Aorta (tissue), 5 donors: ENCODE results near the gene TRPC6. TPM values are rescaled to one million over a fixed set of nuclear protein-coding genes. Genes with fewer than 3 reads are reported as not detected.
"Not testable (repeated sequence)": the region's sequence is repeated elsewhere in the genome, so short reads cannot be mapped to it uniquely, and the experiment has no call there.

Experiments
- ATAC-seq: fragments of 200-7000 bp; cut with Tn5 transposase; one replicate; pipeline ENCODE4 v1.9.1; 2022; ENCODE audit warnings: moderate library complexity; ENCODE audit not compliant: low FRiP score
- DNase-seq, 2 donors: peaks; one replicate each; pipeline ENCODE4 v3.0.0-alpha.2; 2020
- H3K27ac ChIP-seq, 2 donors: one replicate each; pipeline ENCODE4 v1.5.1; 2013; ENCODE audit warnings: low read length in 2 of 2, mild to moderate bottlenecking in 2 of 2, moderate library complexity in 2 of 2, control low read depth in 1 of 2, inconsistent platforms in 1 of 2, low read depth in 1 of 2
- H3K27me3 ChIP-seq, 2 donors: one replicate each; pipeline ENCODE4 v1.6.1; 2013; ENCODE audit warnings: control low read depth in 1 of 2, low read length in 1 of 2, mild to moderate bottlenecking in 1 of 2, moderate library complexity in 1 of 2; ENCODE audit not compliant: insufficient read depth in 2 of 2, control insufficient read depth in 1 of 2
- H3K36me3 ChIP-seq, 2 donors: one replicate each; pipeline ENCODE4 v1.6.1; 2013; ENCODE audit warnings: control low read depth in 1 of 2, low read length in 1 of 2, mild to moderate bottlenecking in 1 of 2; ENCODE audit not compliant: insufficient read depth in 2 of 2, control insufficient read depth in 1 of 2
- H3K4me1 ChIP-seq, 2 donors: one replicate each; pipeline ENCODE4 v1.6.1; 2013; ENCODE audit warnings: low read length in 2 of 2, control low read depth in 1 of 2, mild to moderate bottlenecking in 1 of 2, moderate library complexity in 1 of 2; ENCODE audit not compliant: insufficient read depth in 2 of 2, control insufficient read depth in 1 of 2
- H3K4me3 ChIP-seq, 2 donors: one replicate each; pipeline ENCODE4 v1.5.1; 2013; ENCODE audit warnings: low read length in 2 of 2, control low read depth in 1 of 2, mild to moderate bottlenecking in 1 of 2
- H3K9me3 ChIP-seq: one replicate; pipeline ENCODE4 v1.6.1; 2013; ENCODE audit warnings: mild to moderate bottlenecking, low read length; ENCODE audit not compliant: control insufficient read depth
- WGBS, 2 donors: extraction: QIAGEN DNeasy Blood & Tissue Kit; methylation state at CpG; one replicate each; pipeline ENCODE4 v1.1.7; 2013; 5-methylcytosine and 5-hydroxymethylcytosine counted together
- intact Hi-C, 2 donors: fragments of 100-400 bp; cut with DNase I; formaldehyde crosslinking; loops; one replicate each; pipeline versions ENCODE4 v1.14.2 to v1.15.0; 2022
- polyA plus RNA-seq, 2 donors: library from polyadenylated mRNA; stranded (reverse); fragments of 200-250 nt; gene quantifications; one replicate each; pipeline ENCODE4 v1.2.3, GENCODE V29; 2013
- total RNA-seq, 2 donors: library from RNA; stranded (reverse); fragmentation: NEBNext Ultra II Directional; extraction: Animal tissue kit (Norgen Biotek cat#: 25700); gene quantifications; one replicate each; pipeline ENCODE4 v1.2.1, GENCODE V29; 2021
- donor health status: healthy with polysubstance abuse.
- donor health status: Bipolar disorder and iron deficiency.
- donor health status: DM: no; HTN: no; CAD: no.
- donor health status: DM: no; HTN: no; CAD: no.
- donor health status: DM: yes; HTN: yes; CAD: no.

The TRPC6 gene
- total and polyA plus RNA-seq, 4 donors = 0.38 to 5.4 (median 3.5) TPM

DNA sequence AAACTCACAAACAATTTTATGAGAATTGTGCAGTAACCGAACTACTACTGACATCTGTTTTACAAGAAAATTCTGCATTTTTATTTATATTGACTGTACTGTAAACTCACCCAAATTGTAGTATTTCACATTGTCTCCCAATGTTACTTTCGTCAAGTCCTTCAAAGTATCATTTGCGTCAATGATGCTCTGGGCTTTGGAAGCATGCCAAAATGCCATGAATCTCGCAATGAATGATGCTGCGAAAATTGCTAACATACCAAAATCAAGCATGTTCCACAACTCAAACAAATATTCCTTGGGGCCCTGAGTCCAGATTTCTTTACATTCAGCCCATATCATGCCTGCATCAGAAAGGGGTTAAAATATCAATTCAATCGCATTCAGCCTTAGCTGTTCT is 107.6 kb downstream of the TRPC6 start:
- Histone ChIP-seq H3K4me3 (no peak overlapping the region), H3K36me3 (no peaks in the 10 kb centered on the region), H3K4me1 (no peaks in the 10 kb centered on the region), H3K9me3 (no peaks in the 10 kb centered on the region), H3K27me3 (no peaks in the 10 kb centered on the region), H3K27ac (no peak overlapping the region)
- 91 to 92% methylated on average over 6 of the region's 6 CpGs for WGBS, 2 donors
- ATAC-seq = no peak
- intact Hi-C loops = no loop called here
- DNase-seq = no peak

DNA sequence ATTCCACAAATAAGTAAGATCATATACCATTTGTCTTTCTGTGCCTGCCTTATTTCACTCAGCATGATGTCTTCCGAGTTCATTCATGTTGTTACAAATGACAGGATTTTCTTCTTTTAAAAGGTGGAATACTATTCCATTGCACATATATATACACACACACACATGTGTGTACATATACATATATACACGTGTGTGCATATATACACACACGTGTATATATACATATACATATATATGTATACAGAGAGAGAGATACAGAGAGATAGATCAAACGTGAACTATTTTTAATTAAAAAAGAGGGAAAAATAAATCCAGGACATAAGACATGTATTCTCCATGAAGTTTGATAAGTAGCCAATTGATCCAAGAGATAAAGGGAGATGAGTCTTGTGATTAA is 108.1 kb downstream of the TRPC6 start:
- DNase-seq (no peak), ATAC-seq (no peak)
- intact Hi-C loops = no loop called here
- no peaks in the 10 kb centered on the region for H3K9me3 ChIP-seq
- no peak overlapping the region for H3K27ac ChIP-seq
- no peaks in the 10 kb centered on the region for H3K4me1 ChIP-seq
- no peaks in the 10 kb centered on the region for H3K27me3 ChIP-seq
- no peak overlapping the region for H3K4me3 ChIP-seq
- H3K36me3 ChIP-seq = no peaks in the 10 kb centered on the region
- 90 to 92% methylated on average over 4 of the region's 4 CpGs for WGBS, 2 donors

DNA sequence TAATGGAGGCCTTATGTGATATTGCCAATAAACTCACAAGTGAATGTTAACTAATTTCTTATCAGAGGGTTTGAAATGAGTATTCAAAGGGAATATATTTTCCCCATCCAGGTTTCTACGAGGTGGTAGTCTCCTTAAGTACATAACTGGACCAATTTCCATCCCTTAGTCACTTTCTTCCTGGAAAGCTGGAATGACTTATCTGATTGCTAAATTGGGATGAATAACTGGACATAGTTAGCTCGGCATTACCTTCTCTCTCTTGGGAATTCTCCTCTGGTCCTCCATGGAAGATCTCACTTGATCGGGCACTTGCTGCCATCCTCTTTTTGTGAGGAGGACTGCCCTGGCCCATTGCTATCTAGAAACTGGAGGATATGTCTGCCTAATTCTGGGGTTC is 109.1 kb downstream of the TRPC6 start:
- Histone ChIP-seq H3K4me1 (no peaks in the 10 kb centered on the region), H3K27me3 (no peaks in the 10 kb centered on the region), H3K36me3 (no peaks in the 10 kb centered on the region), H3K9me3 (no peaks in the 10 kb centered on the region), H3K27ac (no peak overlapping the region), H3K4me3 (no peak overlapping the region)
- ATAC-seq (no peak), DNase-seq (no peak)
- intact Hi-C loops = no loop called here
- WGBS, 2 donors = 79 to 84% methylated on average over 3 of the region's 3 CpGs

DNA sequence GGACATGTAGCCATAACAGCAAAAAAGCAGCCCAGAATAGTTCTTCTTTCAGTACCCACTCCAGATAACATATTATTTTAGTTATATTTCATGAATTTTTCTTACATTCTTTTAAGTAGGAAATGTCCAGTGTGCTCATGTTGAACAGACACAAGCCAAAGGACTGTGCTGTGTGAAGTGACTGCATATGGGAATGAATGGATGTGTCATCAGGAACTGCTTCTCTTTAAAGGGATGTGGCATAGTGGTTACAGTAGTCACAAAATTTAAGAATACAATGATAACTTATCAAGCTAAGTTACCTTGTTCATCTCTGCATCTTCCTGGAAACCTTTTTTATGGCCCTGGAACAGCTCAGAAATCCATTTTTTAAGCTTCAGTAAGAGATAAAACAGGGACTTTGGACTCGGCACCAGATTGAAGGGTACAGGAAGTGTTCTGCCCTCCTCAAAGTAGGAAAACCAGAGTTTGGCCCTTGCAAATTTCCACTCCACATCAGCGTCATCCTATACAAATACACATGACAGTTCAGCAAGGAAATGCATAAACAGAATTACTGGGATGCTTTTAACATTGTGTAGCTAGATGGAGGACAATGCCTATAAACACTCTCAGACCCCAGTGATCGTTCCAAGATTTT is 112.8 kb downstream of the TRPC6 start:
- 56 to 66% methylated on average over 3 of the region's 3 CpGs for WGBS, 2 donors
- no peak for ATAC-seq
- no peaks in the 10 kb centered on the region for H3K36me3 ChIP-seq
- DNase-seq = no peak
- no peaks in the 10 kb centered on the region for H3K27me3 ChIP-seq
- no peak overlapping the region for H3K4me3 ChIP-seq
- no peaks in the 10 kb centered on the region for H3K4me1 ChIP-seq
- intact Hi-C loops = no loop called here
- H3K9me3 ChIP-seq = no peaks in the 10 kb centered on the region
- no peak overlapping the region for H3K27ac ChIP-seq

DNA sequence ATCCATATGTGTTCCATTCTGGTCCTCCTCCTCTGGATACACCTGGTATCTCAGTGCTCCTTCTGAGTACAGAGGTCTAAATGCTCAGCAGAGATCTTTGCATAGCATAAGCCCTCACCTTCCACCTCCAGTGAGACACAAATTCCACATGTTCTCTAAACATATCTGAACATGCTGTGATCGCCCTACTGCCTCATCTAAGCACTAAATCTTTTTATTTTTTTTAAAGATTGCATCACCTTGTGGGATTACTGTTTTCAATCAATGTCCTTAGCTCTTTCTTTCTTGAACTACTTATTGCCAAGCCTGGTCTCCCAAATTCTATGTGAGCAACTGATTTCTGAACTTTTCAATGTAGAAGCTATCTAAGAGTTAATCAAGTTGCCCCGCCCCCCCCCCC is 113.4 kb downstream of the TRPC6 start:
- no peaks in the 10 kb centered on the region for H3K36me3 ChIP-seq
- H3K27me3 ChIP-seq = no peaks in the 10 kb centered on the region
- 59 to 72% methylated on average over 2 of the region's 2 CpGs for WGBS, 2 donors
- no peak overlapping the region for H3K4me3 ChIP-seq
- H3K9me3 ChIP-seq = no peaks in the 10 kb centered on the region
- DNase-seq (no peak), ATAC-seq (no peak)
- no peak overlapping the region for H3K27ac ChIP-seq
- intact Hi-C loops = no loop called here
- H3K4me1 ChIP-seq = no peaks in the 10 kb centered on the region

DNA sequence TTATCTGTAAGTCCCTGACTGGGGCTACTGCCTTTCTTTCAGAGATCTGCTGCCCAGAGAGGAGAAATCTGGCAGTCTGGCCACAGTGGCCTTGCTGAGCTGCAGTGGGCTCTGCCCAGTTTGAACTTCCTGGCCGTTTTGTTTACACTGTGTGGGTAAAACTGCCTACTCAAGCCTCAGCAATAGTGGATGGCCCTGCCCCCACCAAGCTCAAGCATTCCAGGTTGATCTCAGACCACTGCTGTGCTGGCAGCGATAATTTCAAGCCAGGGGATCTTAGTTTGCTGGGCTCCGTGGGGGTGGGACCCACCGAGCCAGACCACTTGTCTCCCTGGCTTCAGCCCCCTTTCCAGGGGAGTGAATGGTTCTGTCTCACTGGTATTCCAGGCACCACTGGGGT is 117.5 kb downstream of the TRPC6 start:
- no peaks in the 10 kb centered on the region for H3K4me1 ChIP-seq
- H3K4me3 ChIP-seq = no peak overlapping the region
- intact Hi-C loops = no loop called here
- no peaks in the 10 kb centered on the region for H3K27me3 ChIP-seq
- H3K27ac ChIP-seq = no peak overlapping the region
- H3K9me3 ChIP-seq = no peaks in the 10 kb centered on the region
- 58 to 68% methylated on average over 4 of the region's 4 CpGs for WGBS, 2 donors
- no peak for ATAC-seq
- no peak for DNase-seq
- no peaks in the 10 kb centered on the region for H3K36me3 ChIP-seq

DNA sequence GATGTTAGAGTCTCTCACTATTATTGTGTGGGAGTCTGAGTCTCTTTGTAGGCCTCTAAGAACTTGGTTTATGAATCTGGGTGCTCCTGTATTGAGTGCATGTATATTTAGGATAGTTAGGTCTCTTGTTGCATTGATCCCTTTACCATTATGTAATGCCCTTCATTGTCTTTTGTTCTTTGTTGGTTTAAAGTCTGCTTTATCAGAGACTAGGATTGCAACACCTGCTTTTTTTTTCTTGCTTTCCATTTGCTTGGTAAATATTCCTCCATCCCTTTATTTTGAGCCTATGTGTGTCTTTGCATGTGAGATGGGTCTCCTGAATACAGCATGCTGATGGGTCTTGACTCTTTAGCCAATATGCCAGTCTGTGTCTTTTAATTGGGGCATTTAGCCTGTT is 119.4 kb downstream of the TRPC6 start:
- DNase-seq, H3K27me3 ChIP-seq, H3K9me3 ChIP-seq, H3K4me1 ChIP-seq, H3K4me3 ChIP-seq, ATAC-seq, intact Hi-C loops, H3K36me3 ChIP-seq, H3K27ac ChIP-seq: not testable (repeated sequence)

DNA sequence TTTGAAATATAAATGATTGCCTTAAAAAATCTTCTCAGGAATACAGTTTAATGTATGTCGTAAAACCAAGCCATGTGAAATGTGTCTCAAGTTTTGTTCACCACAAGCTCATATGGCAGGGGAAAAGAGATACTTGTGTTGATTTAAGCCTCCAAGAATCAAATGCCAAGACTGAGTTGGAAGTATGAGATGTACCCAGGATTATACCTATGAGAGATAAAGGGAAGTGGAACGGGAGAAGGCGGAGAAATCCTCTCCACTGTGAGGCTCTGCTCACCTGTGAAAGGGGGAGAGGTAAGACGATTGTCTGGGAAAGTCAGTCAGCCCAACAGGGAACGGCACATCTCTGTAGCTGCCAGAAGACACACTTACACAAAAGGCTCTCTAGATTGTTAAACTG is 124.8 kb downstream of the TRPC6 start:
- H3K27me3 ChIP-seq = no peaks in the 10 kb centered on the region
- intact Hi-C loops = loop anchor here (5.0 to 10.0 kb wide), 2 partner anchors 388 to 546 kb away; no protein-coding TSS in a partner anchor
- no peaks in the 10 kb centered on the region for H3K36me3 ChIP-seq
- DNase-seq (no peak), ATAC-seq (no peak)
- no peaks in the 10 kb centered on the region for H3K4me1 ChIP-seq
- no peaks in the 10 kb centered on the region for H3K9me3 ChIP-seq
- no peak overlapping the region for H3K27ac ChIP-seq
- WGBS, 2 donors = 97 to 98% methylated on average over 5 of the region's 5 CpGs
- no peak overlapping the region for H3K4me3 ChIP-seq

DNA sequence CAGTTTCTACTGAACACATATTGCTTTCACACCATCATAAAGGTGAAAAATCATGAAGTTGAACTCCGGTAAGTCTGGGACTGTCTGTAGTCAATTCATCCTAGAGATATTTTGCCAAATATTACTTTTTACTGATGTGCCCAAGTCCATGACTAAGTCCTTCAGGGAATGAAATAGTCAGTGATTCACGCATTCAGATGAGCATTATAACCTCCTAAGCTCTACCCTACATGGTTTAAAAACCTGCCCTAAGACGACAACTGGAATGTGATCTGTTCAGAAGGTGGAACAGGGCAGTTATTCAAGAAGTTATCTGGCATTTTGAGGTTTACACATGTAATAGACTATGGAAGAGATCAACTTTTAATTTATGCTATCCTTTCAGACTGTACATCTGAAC is 125.6 kb downstream of the TRPC6 start:
- no peak overlapping the region for H3K27ac ChIP-seq

More for the DNA sequence above, 125.6 kb downstream of the TRPC6 start:
- intact Hi-C loops = loop anchor here (5.0 to 10.0 kb wide), 2 partner anchors 389 to 547 kb away; no protein-coding TSS in a partner anchor
- WGBS, 2 donors = 93 to 94% methylated on average over 3 of the region's 3 CpGs
- no peaks in the 10 kb centered on the region for H3K27me3 ChIP-seq
- H3K4me3 ChIP-seq = no peak overlapping the region
- ATAC-seq (no peak), DNase-seq (no peak)
- no peaks in the 10 kb centered on the region for H3K36me3 ChIP-seq
- H3K9me3 ChIP-seq = no peaks in the 10 kb centered on the region
- no peaks in the 10 kb centered on the region for H3K4me1 ChIP-seq
